Right kidney (tissue), 9 donors: ENCODE measurements around the gene SLC7A14.

ENCODE experiments used
- DNase-seq: peaks from one replicate; pipeline ENCODE4 v3.0.0-alpha.2; 2016
- long read RNA-seq, 8 donors: transcript quantifications; one replicate each; lab custom pipeline, GENCODE V29; 2026

SLC7A14 gene
- long read RNA-seq, donor 1: 0 reads
- long read RNA-seq, donor 2: 0 reads
- long read RNA-seq, donor 3: 0 reads
- long read RNA-seq, donor 4: 0 reads
- long read RNA-seq, donor 5: 0 reads
- long read RNA-seq, donor 6: 0 reads
- long read RNA-seq, donor 7: 0 reads
- long read RNA-seq, donor 8: 0 reads

DNA sequence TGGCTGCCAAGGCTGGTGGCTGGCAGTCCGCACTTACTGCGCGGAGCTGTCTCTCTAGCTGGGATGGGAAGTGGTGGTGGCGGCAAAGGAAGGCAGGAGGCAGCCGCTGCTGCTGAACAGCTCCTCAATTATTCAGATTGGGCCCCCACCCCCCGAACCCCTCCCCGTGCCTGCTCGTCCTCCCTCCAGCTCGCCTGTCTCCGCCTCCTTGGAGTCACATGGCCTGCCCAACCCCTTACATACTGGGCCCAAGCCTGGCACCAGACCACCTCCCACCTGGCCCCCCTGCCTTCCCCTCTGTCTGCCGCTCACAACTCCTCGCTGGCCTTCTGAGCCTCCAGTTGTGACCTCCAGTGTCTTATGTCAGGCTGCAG, at the start of gene SLC7A14:
TSS of gene SLC7A14 (minus strand) at position 139 of the 374 bp plus-strand sequence. CDS start 59,139 bp downstream, outside the sequence.
- no peak for DNase-seq

DNA sequence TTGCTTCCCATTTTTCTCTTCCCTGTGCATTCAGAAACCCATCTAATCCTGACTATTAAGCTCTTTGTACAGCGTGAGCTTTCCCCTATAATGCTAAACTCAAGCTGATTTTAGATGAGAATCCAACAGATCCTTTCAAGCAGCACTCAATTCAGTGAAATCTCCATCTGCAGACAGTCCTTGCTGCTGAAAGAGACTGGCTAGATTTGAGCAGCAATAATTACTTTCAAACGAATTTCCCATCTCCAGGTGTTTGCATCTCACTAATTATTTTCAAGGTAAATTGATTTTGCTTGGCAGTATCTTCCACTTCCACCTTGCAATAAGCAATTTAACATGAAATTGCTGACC, 49.5 kb upstream of the SLC7A14 start:
- DNase-seq: no peak

DNA sequence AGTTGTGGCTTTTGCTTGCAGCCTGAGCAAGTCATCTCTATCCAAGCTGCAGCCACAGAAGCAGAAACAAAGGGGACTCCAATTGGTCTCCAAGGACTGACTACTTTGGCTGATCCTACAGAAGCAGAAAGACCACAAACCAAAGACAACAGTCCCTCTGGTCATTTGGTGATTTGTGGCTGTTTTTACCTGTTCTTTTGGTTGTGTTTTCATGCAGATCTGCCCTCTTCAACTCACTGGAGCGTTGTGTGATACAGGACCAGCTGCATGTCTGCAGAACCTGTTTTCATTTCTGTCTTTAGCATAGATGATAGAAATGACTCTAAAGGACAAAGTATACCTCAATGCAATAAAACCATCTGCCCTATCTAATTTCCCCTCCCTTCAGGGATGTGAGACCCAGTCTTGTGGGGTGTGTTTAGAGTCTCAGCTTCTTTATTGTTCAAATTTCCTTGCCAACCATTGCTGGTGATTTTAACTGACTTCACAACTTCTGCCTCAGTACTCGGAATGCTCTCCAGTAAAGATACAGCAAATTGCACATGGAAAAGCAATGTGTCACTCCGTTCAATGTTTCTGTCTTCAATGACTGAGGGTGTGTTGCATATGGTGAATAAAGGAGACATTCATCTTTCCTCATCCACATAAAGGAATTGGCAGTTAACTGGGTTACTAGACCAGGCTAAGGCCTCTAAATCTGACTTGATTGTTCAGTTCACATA, 48.9 kb upstream of the SLC7A14 start:
- no peak for DNase-seq

DNA sequence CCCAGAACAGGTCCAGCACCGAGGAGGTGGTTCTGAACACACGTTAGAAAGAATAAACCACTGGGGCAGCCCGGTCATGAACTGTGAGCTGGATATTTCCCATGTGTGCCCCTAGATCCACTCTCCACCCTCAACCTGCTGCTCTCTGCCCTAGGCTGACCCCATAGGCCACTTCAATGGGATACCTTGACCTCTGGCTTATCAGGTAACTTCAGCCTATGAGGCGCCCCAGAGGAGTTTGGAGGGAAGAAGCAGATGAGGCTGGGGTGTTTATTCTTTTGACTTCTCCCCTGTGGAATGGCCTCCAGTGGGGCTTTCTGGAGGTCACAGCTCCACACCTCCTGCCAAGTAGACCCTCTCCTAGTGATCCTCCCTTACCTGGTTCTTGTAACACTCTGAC, 47.7 kb upstream of the SLC7A14 start:
- no peak for DNase-seq

DNA sequence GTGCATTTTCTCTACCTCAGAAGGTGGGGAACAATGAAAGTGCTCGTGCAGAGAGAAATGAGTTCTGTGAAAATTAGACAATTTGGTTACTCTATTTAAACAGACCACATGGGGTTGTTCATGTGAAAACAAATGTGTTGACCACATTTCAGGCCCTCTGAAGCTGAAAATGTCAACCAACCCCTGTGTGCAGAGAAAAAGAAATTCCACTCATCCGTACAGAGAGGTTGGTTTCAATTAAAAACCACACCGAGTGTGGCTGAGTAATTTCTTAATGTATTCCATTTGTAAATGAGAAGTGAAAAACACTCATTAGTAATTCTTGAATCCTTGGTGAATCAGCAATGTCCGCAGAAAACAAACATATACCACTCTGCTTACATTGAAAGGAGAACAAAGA, 46.9 kb upstream of the SLC7A14 start:
- DNase-seq: no peak

DNA sequence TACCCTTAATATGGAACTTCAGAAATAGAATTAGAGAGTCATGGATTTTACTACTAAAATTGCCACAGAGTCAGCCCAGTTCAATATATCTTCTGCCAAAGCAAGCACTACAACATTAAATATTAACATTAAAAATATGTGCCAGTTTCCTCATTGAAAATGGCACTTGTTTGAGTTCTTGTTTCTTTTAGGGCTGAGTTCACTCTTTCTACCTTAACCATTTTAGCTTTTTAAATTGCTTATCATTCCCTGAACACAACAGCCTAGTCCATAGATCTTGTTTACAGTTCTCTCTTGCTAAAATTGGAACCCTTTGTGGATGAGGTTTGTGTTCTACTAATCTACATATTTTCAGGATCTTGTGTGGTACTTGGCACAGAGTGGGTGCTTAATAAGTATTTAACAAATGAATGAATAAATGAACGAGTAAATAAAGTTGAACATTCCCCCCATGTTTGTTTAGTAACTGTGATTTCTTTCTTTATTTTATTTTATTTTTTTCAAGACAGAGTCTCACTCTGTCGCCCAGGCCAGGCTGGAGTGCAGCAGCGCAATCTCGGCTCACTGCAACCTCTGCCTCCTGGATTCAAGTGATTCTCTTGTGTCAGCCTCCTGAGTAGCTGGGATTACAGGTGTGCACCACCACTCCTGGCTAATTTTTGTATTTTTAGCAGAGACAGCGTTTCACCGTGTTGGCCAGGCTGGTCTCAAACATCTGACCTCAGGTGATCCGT, 46.0 kb upstream of the SLC7A14 start:
- DNase-seq: no peak

DNA sequence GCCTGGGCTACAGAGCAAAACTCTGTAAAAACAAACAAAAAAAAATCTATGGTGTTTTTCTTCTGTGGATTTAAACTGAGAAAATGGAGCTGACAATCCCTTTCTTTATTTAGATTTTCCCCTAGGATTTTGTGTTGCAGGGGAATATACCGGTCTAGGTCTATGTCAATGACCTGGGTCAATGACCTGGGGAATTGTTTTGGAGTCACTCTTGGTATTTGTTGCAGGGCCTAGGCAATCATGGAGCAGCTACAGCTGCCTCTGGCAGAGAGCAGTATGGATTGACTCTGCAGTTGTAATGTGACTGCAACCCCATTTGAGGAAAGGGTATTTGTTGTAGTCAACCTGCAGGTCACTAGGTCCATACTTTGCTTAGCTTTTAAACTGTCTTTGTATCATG, 37.6 kb upstream of the SLC7A14 start:
- no peak for DNase-seq

DNA sequence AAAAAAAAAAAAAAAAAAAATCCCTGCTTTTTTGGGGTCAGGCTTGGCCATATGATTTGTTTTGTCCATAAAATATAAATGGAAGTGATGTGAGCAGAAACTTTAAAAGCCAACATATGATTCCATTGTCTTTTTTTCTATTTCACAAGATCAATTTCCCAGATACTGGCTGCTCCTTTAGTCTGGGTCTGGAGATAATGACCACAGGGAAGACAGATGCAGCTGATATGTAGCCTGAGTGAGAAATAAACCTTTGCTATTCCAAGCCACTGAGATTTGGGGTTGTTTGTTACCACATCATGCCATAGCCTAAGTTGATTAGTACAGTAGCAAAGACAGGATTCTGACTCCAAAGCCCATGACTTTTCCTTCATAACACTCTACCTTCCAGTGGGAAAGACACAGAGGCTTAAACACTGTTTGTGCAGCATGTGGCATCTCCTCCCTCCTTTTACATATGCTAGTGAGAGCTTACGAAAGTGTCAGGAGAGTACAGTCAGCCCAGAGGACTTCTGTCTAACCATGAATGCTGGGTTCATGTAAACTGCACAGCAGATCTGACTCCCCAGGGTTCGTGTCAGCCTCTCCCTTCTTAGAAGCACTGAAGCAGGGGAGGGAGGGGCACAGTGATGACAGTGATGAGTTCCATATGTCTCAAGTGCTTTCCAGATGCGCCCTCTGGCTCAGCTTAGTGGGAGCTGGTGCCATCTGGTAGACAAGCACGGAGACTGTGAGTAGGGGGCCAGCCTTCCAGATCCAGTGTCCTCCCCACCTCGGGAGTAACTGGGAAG, 36.7 kb upstream of the SLC7A14 start:
- peak; percentile 72 for DNase-seq

DNA sequence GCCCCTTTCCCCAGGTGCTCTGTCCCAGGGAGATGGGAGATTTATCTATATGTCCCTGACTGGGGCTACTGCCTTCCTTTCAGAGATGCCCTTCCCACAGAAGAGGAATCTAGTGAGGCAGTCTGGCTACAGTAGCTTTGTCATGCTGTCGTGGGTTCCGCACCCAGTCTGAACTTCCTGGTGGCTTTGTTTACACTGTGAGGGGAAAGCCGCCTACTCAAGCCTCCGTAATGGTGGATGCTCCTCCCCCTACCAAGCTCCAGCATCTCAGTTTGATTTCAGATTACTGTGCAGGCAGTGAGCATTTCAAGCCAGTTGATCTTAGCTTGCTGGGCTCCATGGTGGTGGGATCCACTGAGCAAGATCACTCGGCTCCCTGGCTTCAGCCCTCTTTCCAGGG, 35.4 kb upstream of the SLC7A14 start:
- DNase-seq: no peak

DNA sequence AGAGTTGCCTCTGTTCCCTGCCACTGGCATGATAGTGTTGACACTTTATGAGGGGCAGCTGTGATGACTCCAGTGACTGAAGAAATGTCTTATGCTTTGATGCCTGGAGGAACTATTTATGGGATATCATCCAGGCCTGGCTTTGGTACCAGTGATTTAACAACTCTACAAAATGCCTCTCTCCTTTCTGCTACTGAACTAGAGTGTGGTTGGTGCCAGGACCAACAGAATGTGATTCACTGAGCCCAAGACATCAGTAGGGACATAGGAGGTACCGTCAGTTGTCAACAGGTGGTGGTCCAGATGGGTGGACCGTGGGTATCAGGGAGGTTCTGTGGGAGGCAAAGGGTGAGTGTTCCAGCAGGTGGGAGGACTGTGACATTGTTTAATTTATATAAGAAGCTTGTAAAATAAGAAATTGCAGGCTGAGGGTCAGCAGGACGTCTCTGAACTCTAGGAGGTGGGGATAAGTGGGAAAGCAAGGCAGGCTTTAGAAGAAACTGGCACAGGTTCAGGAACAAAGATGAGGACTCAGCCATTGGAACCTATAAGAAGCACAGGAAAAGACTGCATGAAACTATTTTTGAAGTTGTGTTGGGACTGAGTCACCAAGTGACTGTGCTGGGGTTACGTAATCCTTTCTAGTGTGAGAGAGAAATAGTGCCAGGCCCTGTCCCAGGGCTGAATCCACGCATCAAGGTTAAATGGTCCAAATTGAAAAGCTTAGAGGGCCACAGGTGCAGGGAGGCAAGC, 28.5 kb upstream of the SLC7A14 start:
- DNase-seq: no peak

DNA sequence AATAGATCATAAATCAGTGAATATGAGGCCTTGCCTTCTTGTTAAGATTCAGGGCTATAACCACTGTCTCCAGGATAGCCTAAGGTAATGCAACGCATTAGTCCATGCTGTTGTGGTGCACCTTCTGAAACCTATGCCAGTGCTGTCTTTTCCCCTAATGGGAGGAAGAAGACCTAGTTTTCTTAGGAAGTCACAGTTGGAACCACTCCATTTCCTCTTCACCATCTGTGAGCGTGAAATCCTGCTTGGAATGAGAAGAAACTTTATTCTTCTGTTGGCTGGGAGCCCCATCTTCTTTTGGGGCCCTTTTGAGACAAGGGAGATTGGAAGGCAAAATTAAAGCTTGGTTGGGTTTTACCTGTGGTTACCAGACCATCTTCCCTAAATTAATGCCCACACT, 25.9 kb upstream of the SLC7A14 start:
- DNase-seq: no peak

DNA sequence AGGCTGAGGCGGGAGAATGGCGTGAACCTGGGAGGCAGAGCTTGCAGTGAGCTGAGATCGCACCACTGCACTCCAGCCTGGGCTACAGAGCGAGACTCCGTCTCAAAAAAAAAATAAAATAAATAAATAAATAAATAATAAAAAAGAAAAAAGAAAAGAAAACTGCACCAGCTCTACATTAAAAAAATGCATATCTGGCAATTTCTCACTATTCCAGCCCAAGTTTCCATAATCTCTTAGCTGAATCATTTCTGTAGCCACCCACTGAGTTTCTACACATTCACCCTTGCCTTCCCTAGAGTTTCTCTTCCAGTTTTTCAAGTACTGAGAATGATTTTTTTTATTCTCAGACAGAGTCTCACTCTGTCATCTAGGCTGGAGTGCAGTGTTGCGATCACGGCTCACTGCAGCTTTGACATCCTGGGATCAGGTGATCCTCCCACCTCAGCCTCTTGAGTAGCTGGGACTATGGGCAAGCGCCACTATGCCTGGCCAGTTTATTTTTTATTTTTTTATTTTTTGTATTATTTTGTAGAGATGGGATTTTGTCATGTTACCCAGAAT, 24.5 kb upstream of the SLC7A14 start:
- DNase-seq: no peak

DNA sequence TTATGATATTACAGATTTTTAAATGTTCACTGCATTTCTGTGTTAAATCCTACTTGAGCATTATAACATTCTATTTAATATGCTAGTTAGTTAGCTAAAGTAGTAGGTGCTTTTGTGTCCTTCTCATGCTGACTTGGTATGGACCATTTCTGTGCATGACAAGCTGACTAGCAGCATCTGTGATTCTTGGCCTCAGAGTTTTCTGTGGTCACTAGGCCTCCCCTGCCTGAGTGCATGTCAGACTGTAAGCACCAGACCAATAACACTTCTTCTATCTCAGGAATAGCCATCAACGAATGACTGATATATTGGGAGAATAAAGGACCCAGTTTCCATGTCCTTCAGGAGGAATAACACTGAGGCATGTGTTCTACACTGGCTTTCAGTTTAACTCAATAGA, 22.6 kb upstream of the SLC7A14 start:
- no peak for DNase-seq

DNA sequence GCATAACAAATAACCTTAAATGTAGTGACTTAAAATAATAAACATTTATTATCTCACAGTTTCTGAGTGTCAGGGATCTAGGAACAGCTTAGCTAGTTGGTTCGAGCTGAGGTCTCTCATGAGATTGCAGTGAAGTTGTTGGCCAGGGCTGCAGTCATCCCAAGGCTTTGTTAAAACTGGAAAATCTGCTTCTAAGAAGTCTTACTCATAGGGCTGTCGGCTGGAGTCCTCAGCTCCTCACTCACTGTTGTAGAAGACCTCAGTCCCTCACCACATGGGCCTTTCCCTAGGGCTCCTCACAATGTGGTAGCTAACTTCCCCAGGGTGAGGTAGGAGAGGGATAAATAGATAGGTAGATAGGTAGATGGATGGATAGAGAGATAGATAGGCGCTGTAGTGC, 20.8 kb upstream of the SLC7A14 start:
- DNase-seq: no peak

DNA sequence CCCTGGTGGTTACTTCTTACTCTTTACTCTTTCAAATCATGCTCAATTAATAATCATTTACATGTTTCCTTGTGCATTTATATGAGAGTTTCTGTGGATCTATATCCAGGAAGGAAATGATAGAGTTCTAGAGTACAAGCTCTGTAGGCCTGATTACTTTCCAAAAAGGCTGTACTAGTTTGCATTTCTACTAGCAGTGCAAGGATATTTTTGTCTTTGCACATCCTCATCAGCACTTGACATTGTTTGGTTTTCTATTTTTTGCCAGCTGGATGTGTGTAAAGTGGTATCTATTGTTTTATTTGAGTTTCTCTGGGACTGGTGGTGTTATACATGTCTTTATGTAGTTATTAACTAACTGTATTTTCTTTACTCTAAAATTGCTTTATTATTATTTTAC, 19.6 kb upstream of the SLC7A14 start:
- no peak for DNase-seq

DNA sequence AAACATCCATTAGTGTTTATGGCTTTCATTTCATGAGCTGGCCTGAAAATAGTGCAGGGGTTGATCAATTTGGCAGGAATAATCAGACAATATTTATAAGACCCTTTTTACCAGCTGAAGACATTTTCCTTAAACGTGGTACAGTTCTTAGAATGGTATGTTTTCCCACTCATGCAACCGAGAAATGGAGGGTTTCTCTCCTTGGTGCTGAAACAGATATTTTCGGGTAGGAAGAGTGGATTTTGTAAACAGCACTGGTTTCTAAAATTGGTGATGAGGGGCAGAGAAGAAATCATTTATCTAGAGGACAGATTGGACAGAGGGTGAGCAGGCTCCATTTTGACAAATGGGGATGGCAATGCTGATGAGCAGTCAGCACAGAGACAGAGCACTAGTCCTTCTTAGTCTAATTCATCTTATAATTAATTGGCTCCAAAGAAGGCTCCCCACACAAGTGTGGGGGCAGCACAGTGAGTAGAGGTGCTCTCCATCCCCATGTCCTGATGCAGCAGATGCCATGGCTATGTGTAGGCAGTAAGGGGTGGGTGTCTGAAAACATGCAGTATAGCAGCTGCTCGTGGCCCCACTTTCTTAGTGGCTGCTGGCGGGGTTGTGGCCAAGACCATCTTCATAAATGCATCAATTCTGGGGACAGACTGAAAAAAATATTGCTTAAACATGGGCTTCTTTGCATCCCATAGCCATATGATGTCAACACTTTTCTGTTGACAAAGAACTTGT, 18.1 kb upstream of the SLC7A14 start:
- no peak for DNase-seq

DNA sequence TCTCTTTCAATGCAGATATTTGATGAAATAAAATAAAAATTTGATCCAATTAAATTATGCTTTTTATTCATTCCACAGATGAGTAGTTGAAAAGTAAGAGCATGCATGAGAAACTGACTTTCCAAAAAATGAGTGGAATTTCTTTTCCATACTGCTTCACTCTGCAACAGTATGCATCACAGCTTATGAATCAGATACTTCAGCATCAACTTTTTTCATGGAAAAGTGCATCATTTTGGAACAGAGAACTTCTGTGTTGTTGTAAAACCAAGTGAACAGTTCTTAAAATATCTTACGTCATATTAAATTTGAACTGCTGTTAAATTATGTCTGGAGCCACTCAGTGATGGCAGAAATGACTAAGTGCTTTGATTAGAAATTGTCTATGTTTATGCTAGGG, 16.7 kb upstream of the SLC7A14 start:
- no peak for DNase-seq

DNA sequence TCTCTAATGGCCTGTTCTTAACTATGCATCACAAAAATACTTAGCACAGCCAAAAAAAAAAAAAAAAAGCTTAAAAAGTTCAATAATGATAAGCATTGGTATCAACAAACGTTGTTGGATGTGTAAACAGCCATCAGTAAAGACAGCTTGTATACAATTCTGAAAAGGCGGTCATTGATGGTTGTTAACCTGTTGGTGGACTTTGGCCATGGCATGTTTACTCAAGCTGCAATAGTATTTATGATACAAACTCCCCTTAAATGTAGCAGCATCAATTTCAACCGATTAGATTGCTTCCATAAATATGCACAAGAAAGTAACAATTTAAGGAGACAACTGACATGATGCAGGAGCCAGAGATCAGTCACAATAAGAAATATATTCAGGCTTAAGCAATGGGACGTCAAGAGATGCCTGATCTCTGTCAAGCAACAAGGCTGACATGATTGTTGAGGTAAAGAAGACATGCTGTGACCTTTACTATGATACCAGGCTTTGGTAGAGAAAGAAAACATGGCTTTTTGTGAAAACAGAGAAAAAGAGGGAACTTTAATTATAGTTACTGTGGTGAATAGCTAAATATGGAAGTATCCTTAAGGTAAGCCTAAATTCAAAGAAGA, 14.2 kb upstream of the SLC7A14 start:
- no peak for DNase-seq

DNA sequence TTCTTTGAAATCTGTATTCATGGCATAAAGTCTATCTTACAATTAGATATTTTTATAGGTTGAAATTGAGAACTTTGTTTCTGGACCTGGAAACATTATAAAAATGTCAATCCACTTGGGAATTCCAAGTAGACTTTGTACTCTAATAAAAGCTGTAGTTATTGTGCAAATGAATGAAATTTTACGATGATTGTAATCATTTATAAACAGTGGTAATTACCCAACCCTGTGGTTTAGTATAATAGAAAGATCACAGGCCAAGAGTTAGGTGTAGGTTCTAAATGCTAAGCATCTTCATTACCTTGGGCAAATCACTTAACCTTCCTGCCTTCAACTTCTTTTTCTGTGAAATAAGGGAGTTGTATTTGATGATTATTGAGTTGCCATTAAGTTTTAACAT, 13.2 kb upstream of the SLC7A14 start:
- DNase-seq: no peak

DNA sequence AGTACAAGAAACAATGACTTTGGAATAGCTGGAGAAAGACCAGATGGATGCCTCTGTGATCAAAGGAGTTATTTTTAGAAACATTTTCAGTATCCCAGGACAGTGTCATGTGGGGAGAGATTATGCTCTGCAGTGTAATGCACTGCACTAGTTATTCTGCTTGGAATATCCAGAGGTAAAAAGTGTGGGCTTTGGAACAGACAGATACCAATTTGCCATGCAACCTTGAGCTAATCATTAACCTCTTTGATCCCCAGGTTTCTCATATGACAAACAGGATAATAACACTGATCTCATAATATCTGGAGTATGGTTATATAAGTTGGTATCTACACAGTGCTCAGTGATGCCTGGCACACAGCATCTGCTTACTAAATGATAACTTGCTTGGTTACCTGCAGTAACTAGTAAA, 12.2 kb upstream of the SLC7A14 start:
- no peak for DNase-seq

DNA sequence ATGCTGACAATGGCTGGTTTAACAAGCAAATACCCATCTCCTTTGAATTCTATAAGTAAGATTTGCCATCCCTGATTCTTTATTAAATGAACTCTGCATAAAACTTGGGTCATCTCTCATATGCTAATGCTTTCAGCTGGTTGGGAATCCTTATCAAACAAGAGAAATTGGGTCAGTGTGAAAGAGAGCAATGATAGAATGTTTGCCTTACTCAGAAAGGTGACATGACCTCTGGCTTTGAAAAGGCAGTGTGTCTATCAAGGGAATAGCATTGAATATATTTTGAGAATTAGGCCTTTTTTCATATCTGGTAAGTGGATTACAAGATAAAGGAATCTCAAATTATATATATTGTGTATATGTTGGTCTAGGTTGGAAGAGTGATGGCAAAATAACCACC, 8.7 kb upstream of the SLC7A14 start:
- DNase-seq: no peak
